ENCODE results near the gene SLC35B1.
"Not testable (repeated sequence)": the region's sequence is repeated elsewhere in the genome, so short reads cannot be mapped to it uniquely, and the experiment has no call there.

SLC35B1 gene

DNA sequence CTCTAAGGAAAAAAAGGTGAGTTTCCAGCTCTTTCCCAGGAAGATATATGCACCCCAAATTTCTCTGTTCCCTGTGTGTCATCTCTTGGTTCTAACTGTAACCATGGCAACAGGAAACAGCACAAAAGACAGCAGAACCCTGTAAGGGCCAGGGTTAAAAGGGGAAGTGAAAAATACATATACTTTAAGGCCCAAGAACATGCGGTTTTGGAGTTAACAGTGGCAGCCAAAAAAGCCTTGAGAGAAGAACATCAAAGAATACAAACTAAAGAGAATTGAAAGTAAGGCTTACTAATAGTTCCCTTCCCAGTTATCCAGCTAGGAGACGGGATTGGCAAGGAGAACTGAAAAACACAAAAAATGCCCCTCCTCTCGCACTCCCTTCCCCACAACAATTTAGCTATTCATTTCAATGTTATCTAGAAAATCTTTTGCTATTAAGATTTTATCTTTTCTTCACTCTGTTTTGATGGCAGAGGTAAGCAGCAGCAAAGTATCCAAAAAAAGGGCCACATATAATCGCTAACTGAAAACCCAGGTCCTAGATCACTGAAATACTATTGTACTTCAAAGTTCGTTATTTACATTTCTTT, 31.4 kb downstream of the SLC35B1 start:
- ATAC-seq (ENCODE audit: low read depth) (no peak), DNase-seq (ENCODE audit: low spot score) (no peak)
- Histone ChIP-seq H3K27me3 (ENCODE audit: insufficient read depth, poor library complexity, severe bottlenecking) (no peaks in the 10 kb centered on the region), H3K4me1 (ENCODE audit: insufficient read depth, poor library complexity, severe bottlenecking) (peaks cover 14% of the 10 kb centered on the region), H3K4me3 (ENCODE audit: severe bottlenecking) (peak overlapping the region; percentile 48), H3K27ac (ENCODE audit: poor library complexity, severe bottlenecking) (peak overlapping the region; percentile 67), H3K9me3 (ENCODE audit: severe bottlenecking) (no peaks in the 10 kb centered on the region), H3K36me3 (ENCODE audit: low read depth) (peaks cover 23% of the 10 kb centered on the region)
- TF ChIP-seq, protein P1, sequence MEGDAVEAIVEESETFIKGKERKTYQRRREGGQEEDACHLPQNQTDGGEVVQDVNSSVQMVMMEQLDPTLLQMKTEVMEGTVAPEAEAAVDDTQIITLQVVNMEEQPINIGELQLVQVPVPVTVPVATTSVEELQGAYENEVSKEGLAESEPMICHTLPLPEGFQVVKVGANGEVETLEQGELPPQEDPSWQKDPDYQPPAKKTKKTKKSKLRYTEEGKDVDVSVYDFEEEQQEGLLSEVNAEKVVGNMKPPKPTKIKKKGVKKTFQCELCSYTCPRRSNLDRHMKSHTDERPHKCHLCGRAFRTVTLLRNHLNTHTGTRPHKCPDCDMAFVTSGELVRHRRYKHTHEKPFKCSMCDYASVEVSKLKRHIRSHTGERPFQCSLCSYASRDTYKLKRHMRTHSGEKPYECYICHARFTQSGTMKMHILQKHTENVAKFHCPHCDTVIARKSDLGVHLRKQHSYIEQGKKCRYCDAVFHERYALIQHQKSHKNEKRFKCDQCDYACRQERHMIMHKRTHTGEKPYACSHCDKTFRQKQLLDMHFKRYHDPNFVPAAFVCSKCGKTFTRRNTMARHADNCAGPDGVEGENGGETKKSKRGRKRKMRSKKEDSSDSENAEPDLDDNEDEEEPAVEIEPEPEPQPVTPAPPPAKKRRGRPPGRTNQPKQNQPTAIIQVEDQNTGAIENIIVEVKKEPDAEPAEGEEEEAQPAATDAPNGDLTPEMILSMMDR (IDR thresholded peaks at IDR 0.05; ENCODE audit: poor library complexity, severe bottlenecking) = no peak

- Histone ChIP-seq H3K27ac (ENCODE audit: poor library complexity, severe bottlenecking) (no peak overlapping the region), H3K27me3 (ENCODE audit: insufficient read depth, poor library complexity, severe bottlenecking) (no peaks in the 10 kb centered on the region), H3K4me3 (ENCODE audit: severe bottlenecking) (no peak overlapping the region), H3K4me1 (ENCODE audit: insufficient read depth, poor library complexity, severe bottlenecking) (peaks cover 14% of the 10 kb centered on the region), H3K9me3 (ENCODE audit: severe bottlenecking) (no peaks in the 10 kb centered on the region), H3K36me3 (ENCODE audit: low read depth) (peaks cover 23% of the 10 kb centered on the region)
- DNase-seq (ENCODE audit: low spot score) (no peak), ATAC-seq (ENCODE audit: low read depth) (no peak)
- TF ChIP-seq, protein P1 (IDR thresholded peaks at IDR 0.05; ENCODE audit: poor library complexity, severe bottlenecking) = no peak
These were observed 33.3 kb downstream of the SLC35B1 start for GRCh38 chr17:49674507-49674906.

DNA sequence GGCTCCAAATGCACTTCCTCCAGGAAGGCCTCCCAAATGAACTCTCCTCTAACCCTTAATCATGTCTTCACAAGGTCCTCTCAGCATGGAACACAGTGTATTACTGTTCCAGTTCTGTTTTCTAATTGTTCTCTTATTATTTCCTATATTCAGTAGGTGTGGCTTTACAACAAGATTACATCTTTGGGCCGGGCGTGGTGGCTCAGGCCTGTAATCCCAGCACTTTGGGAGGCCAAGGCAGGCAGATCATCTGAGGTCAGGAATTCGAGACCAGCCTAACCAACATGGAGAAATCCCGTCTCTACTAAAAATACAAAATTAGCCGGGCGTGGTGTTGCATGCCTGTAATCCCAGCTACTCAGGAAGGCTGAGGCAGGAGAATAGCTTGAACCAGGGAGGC, 34.1 kb downstream of the SLC35B1 start:
- ATAC-seq (ENCODE audit: low read depth); H3K9me3 ChIP-seq (ENCODE audit: severe bottlenecking); DNase-seq (ENCODE audit: low spot score); H3K27ac ChIP-seq (ENCODE audit: poor library complexity, severe bottlenecking); H3K4me3 ChIP-seq (ENCODE audit: severe bottlenecking); H3K27me3 ChIP-seq (ENCODE audit: insufficient read depth, poor library complexity, severe bottlenecking): not testable (repeated sequence)
- H3K4me1 ChIP-seq (ENCODE audit: insufficient read depth, poor library complexity, severe bottlenecking) = peaks cover 14% of the 10 kb centered on the region
- peaks cover 23% of the 10 kb centered on the region for H3K36me3 ChIP-seq (ENCODE audit: low read depth)

DNA sequence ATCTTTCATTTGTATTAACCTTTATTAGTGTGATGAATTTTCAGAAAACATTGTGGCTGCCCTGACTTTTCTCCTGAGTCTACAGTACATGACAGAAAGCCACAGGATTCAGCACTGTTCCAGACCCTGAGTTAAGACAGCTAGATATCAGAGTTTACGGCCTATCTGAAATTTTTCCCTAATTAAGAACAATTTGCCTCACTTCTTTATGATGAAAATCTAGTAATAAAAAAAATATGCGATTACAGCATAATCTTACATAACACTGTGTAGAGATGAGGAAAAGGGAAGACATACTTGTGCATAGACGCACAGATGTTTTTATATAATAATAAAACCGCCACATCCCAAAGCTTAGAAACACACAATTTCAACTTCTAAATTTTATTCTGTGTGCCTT, 37.1 kb downstream of the SLC35B1 start:
- no peak for DNase-seq (ENCODE audit: low spot score)
- Histone ChIP-seq H3K27ac (ENCODE audit: poor library complexity, severe bottlenecking) (no peak overlapping the region), H3K27me3 (ENCODE audit: insufficient read depth, poor library complexity, severe bottlenecking) (no peaks in the 10 kb centered on the region), H3K36me3 (ENCODE audit: low read depth) (peaks cover 31% of the 10 kb centered on the region), H3K4me3 (ENCODE audit: severe bottlenecking) (no peak overlapping the region), H3K4me1 (ENCODE audit: insufficient read depth, poor library complexity, severe bottlenecking) (no peaks in the 10 kb centered on the region), H3K9me3 (ENCODE audit: severe bottlenecking) (no peaks in the 10 kb centered on the region)
- TF ChIP-seq, protein P1 (IDR thresholded peaks at IDR 0.05; ENCODE audit: poor library complexity, severe bottlenecking) = no peak
- ATAC-seq (ENCODE audit: low read depth) = no peak

DNA sequence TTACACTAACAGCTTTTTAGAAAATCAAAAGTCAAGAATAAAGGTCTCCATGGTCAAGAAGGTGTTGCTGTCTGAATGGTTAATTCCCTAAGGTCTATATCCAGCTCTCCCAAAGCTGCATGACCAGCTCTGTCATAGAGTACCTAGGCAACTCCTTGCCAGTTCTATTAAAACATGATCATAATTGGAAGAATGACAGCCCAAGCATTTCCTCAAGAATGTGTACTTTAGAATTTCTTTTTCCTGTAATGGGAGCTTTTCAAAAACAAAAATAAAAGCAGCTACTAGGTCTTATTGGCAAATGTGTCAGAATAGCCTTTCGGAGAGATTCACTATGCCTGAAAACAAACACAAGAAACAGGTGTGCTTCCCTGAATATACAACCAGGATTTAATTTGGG, 37.8 kb downstream of the SLC35B1 start:
- no peaks in the 10 kb centered on the region for H3K27me3 ChIP-seq (ENCODE audit: insufficient read depth, poor library complexity, severe bottlenecking)
- no peaks in the 10 kb centered on the region for H3K4me1 ChIP-seq (ENCODE audit: insufficient read depth, poor library complexity, severe bottlenecking)
- no peak for ATAC-seq (ENCODE audit: low read depth)
- peaks cover 30% of the 10 kb centered on the region for H3K36me3 ChIP-seq (ENCODE audit: low read depth)
- H3K27ac ChIP-seq (ENCODE audit: poor library complexity, severe bottlenecking) = no peak overlapping the region
- no peak for DNase-seq (ENCODE audit: low spot score)
- TF ChIP-seq, protein P1 (IDR thresholded peaks at IDR 0.05; ENCODE audit: poor library complexity, severe bottlenecking) = no peak
- no peaks in the 10 kb centered on the region for H3K9me3 ChIP-seq (ENCODE audit: severe bottlenecking)
- H3K4me3 ChIP-seq (ENCODE audit: severe bottlenecking) = no peak overlapping the region

Measured in RWPE2 (cell line).